Measurements from ENCODE around the gene POM121C.
"Not testable (repeated sequence)": the region's sequence is repeated elsewhere in the genome, so short reads cannot be mapped to it uniquely, and the experiment has no call there.

- not testable (repeated sequence) for TF ChIP-seq CTCF, POLR2A, POLR2AphosphoS5, EP300 (IDR thresholded peaks at IDR 0.05)
Measured at GRCh38 chr7:75420152-75420551, 65.9 kb downstream of the POM121C start.

Measured in upper lobe of left lung (tissue), 4 donors.